Measurements from ENCODE around the gene SEMA5A. TPM values are rescaled to one million over a fixed set of nuclear protein-coding genes. Genes with fewer than 3 reads are reported as not detected.

Gene SEMA5A
- total RNA-seq, 6 experiments from 2014 or later = 54.2 to 69.7 (median 59.9) TPM

DNA sequence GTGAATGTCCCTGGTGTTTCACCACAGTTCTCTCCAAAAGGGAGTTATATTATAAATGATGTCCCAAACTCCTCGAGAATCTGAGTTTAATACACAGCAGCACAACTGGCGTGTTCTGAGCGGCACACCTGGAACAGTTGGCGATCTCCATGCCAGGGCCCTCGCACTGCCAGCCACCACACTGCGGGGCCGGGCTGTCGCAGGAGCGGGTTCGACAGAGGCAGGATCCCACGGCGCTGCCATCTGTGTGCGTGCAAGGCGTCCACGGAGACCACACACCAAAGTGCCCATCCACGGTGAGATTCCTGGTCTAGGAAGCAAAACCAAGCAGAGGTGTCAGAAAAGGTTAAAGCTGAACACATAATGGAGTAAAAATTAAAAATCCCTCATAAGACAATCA lies 423.3 kb downstream of the SEMA5A start:
- no peaks in the 10 kb centered on the region for H3K9me3 Mint-ChIP-seq
- no peaks in the 10 kb centered on the region for H3K4me1 Mint-ChIP-seq (ENCODE audit: low read depth)
- peaks cover 2% of the 10 kb centered on the region; the same call in 1 of the 2 replicates for H3K27me3 Mint-ChIP-seq (ENCODE audit: insufficient read depth)
- no peak for DNase-seq
- peaks cover 13% of the 10 kb centered on the region for H3K36me3 Mint-ChIP-seq (ENCODE audit: low read depth)
- TF ChIP-seq, protein P1, sequence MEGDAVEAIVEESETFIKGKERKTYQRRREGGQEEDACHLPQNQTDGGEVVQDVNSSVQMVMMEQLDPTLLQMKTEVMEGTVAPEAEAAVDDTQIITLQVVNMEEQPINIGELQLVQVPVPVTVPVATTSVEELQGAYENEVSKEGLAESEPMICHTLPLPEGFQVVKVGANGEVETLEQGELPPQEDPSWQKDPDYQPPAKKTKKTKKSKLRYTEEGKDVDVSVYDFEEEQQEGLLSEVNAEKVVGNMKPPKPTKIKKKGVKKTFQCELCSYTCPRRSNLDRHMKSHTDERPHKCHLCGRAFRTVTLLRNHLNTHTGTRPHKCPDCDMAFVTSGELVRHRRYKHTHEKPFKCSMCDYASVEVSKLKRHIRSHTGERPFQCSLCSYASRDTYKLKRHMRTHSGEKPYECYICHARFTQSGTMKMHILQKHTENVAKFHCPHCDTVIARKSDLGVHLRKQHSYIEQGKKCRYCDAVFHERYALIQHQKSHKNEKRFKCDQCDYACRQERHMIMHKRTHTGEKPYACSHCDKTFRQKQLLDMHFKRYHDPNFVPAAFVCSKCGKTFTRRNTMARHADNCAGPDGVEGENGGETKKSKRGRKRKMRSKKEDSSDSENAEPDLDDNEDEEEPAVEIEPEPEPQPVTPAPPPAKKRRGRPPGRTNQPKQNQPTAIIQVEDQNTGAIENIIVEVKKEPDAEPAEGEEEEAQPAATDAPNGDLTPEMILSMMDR (IDR thresholded peaks at IDR 0.05) = no peak
- H3K4me3 Mint-ChIP-seq = no peak overlapping the region
- H3K27ac Mint-ChIP-seq = no peak overlapping the region

GRCh38 chr5:9121597-9121996 lies 424.3 kb downstream of the SEMA5A start:
- Mint-ChIP-seq H3K4me1 (ENCODE audit: low read depth) (no peaks in the 10 kb centered on the region), H3K27ac (no peak overlapping the region), H3K4me3 (no peak overlapping the region), H3K27me3 (ENCODE audit: insufficient read depth) (peaks cover 2% of the 10 kb centered on the region; the same call in 1 of the 2 replicates), H3K36me3 (ENCODE audit: low read depth) (peaks cover 18% of the 10 kb centered on the region), H3K9me3 (no peaks in the 10 kb centered on the region)
- DNase-seq = no peak
- TF ChIP-seq, protein P1 (IDR thresholded peaks at IDR 0.05) = no peak

- peaks cover under 1% of the 10 kb centered on the region; the same call in 1 of the 2 replicates for H3K27me3 Mint-ChIP-seq (ENCODE audit: insufficient read depth)
- no peak overlapping the region for H3K4me3 Mint-ChIP-seq
- DNase-seq = no peak
- TF ChIP-seq, protein P1 (IDR thresholded peaks at IDR 0.05) = no peak
- no peak overlapping the region for H3K27ac Mint-ChIP-seq
- H3K9me3 Mint-ChIP-seq = no peaks in the 10 kb centered on the region; the same call in 1 of the 2 replicates
- peaks cover 41% of the 10 kb centered on the region for H3K36me3 Mint-ChIP-seq (ENCODE audit: low read depth)
- peaks cover 3% of the 10 kb centered on the region for H3K4me1 Mint-ChIP-seq (ENCODE audit: low read depth)
Measured at GRCh38 chr5:9118852-9119251, 427.0 kb downstream of the SEMA5A start.

- H3K36me3 Mint-ChIP-seq (ENCODE audit: low read depth) = peaks cover 49% of the 10 kb centered on the region
Measured at GRCh38 chr5:9115093-9115492, 430.8 kb downstream of the SEMA5A start.

DNA sequence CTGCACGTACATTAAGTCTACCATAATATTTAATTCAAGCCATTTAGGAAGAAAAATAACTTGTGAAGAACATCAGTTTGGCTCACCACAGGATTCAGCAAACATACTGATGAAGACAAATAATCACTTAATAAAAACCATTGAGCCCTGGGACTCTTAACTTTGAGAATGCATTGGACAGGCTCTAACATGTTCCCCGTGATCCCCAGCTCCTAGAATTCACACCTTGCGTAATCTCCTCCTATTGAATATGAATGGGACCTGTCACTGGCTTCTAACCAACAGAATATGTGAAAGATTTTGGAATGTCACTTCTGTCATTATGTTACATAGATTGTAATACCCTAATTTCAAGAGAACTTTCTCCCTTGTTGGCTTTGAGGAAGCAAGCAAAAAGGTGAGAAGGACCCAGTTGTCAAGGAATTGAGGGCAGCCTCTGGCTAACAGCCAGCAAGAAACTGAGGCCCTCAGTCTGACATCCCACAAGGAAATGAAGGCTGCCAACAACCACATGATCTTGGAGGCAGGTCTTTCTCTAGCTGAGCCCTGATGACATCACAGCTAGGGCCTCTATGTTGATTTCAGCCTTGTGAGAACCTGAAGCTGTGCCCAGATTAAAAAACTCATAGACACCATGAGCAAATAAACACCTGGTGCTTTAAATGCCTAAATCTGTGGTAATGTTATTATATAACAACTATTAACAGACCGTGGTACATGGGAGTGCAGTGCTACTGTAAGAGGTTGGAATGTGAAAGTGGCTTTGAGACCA lies 433.2 kb downstream of the SEMA5A start:
- no peaks in the 10 kb centered on the region for H3K27me3 Mint-ChIP-seq (ENCODE audit: insufficient read depth)
- no peaks in the 10 kb centered on the region; the same call in 1 of the 2 replicates for H3K9me3 Mint-ChIP-seq
- no peak for DNase-seq
- H3K36me3 Mint-ChIP-seq (ENCODE audit: low read depth) = peaks cover 51% of the 10 kb centered on the region
- peaks cover 17% of the 10 kb centered on the region for H3K4me1 Mint-ChIP-seq (ENCODE audit: low read depth)
- H3K27ac Mint-ChIP-seq = 0 out of 2 replicates have a peak overlapping the region, but pooled peaks have one; percentile 25
- no peak overlapping the region for H3K4me3 Mint-ChIP-seq
- TF ChIP-seq, protein P1 (IDR thresholded peaks at IDR 0.05) = no peak

More at GRCh38 chr5:9115093-9115492, 430.8 kb downstream of the SEMA5A start:
- Mint-ChIP-seq H3K27ac (no peak overlapping the region), H3K27me3 (ENCODE audit: insufficient read depth) (no peaks in the 10 kb centered on the region), H3K4me1 (ENCODE audit: low read depth) (peaks cover 17% of the 10 kb centered on the region), H3K9me3 (no peaks in the 10 kb centered on the region; the same call in 1 of the 2 replicates), H3K4me3 (no peak overlapping the region)
- no peak for DNase-seq
- TF ChIP-seq, protein P1 (IDR thresholded peaks at IDR 0.05) = no peak

Measured in HFFc6 (cell line).